Testis (tissue), 3 donors: ENCODE measurements around the gene CCDC112. TPM values are rescaled to one million over a fixed set of nuclear protein-coding genes. Genes with fewer than 3 reads are reported as not detected.
A peak's percentile ranks its signal among the peaks of the same experiment; 100 is the strongest.

Source experiments
- DNase-seq: peaks from one replicate; pipeline ENCODE4 v3.0.0-alpha.2; 2019
- H3K27ac ChIP-seq, 2 donors: fragments of 200-600 bp; sonication (generic); one replicate each; pipeline ENCODE4 v1.5.1; 2019
- H3K27me3 ChIP-seq: fragments of 200-600 bp; sonication (generic); one replicate; pipeline ENCODE4 v1.5.1; 2019
- H3K36me3 ChIP-seq: fragments of 200-600 bp; sonication (generic); one replicate; pipeline ENCODE4 v1.5.1; 2017; ENCODE audit warnings: low read depth; ENCODE audit errors: missing control alignments
- H3K4me1 ChIP-seq: fragments of 200-600 bp; sonication (generic); one replicate; pipeline ENCODE4 v1.5.1; 2019
- H3K4me3 ChIP-seq, 2 donors: fragments of 200-600 bp; sonication (generic); one replicate each; pipeline ENCODE4 v1.5.1; 2017 to 2019
- H3K9me3 ChIP-seq: fragments of 200-600 bp; sonication (generic); one replicate; pipeline ENCODE4 v1.5.1; 2017
- POLR2A ChIP-seq: fragments of 450-650 bp; IDR thresholded peaks from one replicate; pipeline ENCODE4 v1.6.1; 2017; ENCODE audit warnings: antibody characterized with exemption, mild to moderate bottlenecking, moderate library complexity
- WGBS, 2 donors: methylation state at CpG; one replicate each; pipeline ENCODE4 v1.1.5; 2018; 5-methylcytosine and 5-hydroxymethylcytosine counted together
- intact Hi-C: fragments of 100-400 bp; cut with DNase I; formaldehyde crosslinking; loops from one replicate; pipeline ENCODE4 v1.15.1; 2023; ENCODE audit warnings: low total_unique reads
- polyA plus RNA-seq: library from polyadenylated mRNA; stranded (reverse); fragments of 350-450 nt; fragmentation: Illumina TruSeq; extraction: RNeasy Lipid Tissue Mini Kit (QIAGEN cat#74804); gene quantifications from one replicate; pipeline ENCODE4 v1.2.3, GENCODE V29; 2014; ENCODE audit warnings: low read depth, low replicate concordance; ENCODE audit not compliant: insufficient read depth
- total RNA-seq, 2 donors: library from RNA; depleted of rRNA; stranded (reverse); fragments of >200 nt; gene quantifications; one replicate each; pipeline ENCODE4 v1.2.3, GENCODE V29; 2016
- TF ChIP-seq, protein P1 (sequence below), 3 experiments: fragments of 450-650 bp in 2 of 3; fragments of 200-600 bp in 1 of 3; sonication (generic) in 1 of 3; IDR thresholded peaks; one replicate each; pipeline ENCODE4 v1.5.1; 2016 to 2019; ENCODE audit warnings: antibody characterized with exemption in 3 of 3, mild to moderate bottlenecking in 2 of 3, moderate library complexity in 1 of 3

CCDC112 gene
- total and polyA plus RNA-seq, 3 donors from 2014 or later: 15.3 to 30.9 (median 20.4) TPM

GRCh38 chr5:115309751-115310370, 13.4 kb upstream of the CCDC112 start:
- WGBS, 2 donors: 33 to 34% methylated on average over 1 of the region's 1 CpG
- no peak overlapping the region for H3K27ac ChIP-seq

GRCh38 chr5:115308815-115309214, 12.4 kb upstream of the CCDC112 start:
- Histone ChIP-seq H3K9me3 (no peaks in the 10 kb centered on the region), H3K36me3 (no peaks in the 10 kb centered on the region), H3K4me3 (no peak overlapping the region), H3K27me3 (no peaks in the 10 kb centered on the region), H3K27ac (no peak overlapping the region), H3K4me1 (no peaks in the 10 kb centered on the region)
- TF ChIP-seq, protein P1, sequence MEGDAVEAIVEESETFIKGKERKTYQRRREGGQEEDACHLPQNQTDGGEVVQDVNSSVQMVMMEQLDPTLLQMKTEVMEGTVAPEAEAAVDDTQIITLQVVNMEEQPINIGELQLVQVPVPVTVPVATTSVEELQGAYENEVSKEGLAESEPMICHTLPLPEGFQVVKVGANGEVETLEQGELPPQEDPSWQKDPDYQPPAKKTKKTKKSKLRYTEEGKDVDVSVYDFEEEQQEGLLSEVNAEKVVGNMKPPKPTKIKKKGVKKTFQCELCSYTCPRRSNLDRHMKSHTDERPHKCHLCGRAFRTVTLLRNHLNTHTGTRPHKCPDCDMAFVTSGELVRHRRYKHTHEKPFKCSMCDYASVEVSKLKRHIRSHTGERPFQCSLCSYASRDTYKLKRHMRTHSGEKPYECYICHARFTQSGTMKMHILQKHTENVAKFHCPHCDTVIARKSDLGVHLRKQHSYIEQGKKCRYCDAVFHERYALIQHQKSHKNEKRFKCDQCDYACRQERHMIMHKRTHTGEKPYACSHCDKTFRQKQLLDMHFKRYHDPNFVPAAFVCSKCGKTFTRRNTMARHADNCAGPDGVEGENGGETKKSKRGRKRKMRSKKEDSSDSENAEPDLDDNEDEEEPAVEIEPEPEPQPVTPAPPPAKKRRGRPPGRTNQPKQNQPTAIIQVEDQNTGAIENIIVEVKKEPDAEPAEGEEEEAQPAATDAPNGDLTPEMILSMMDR (IDR thresholded peaks at IDR 0.05): no peak
- TF ChIP-seq POLR2A: no peak
- intact Hi-C loops: loop anchor here (5.0 kb wide), 1 partner anchor 278 kb away; no protein-coding TSS in a partner anchor
- no peak for DNase-seq

More at GRCh38 chr5:115309751-115310370, 13.4 kb upstream of the CCDC112 start:
- TF ChIP-seq, protein P1 (IDR thresholded peaks at IDR 0.05): peak; percentile 35 to 68 (median 50)
- TF ChIP-seq POLR2A: no peak
- intact Hi-C loops: loop anchor here (5.0 kb wide), 1 partner anchor 277 kb away; no protein-coding TSS in a partner anchor
- H3K4me1 ChIP-seq: no peaks in the 10 kb centered on the region
- no peaks in the 10 kb centered on the region for H3K36me3 ChIP-seq
- H3K4me3 ChIP-seq: no peak overlapping the region
- H3K9me3 ChIP-seq: no peaks in the 10 kb centered on the region
- DNase-seq: no peak
- no peaks in the 10 kb centered on the region for H3K27me3 ChIP-seq

DNA sequence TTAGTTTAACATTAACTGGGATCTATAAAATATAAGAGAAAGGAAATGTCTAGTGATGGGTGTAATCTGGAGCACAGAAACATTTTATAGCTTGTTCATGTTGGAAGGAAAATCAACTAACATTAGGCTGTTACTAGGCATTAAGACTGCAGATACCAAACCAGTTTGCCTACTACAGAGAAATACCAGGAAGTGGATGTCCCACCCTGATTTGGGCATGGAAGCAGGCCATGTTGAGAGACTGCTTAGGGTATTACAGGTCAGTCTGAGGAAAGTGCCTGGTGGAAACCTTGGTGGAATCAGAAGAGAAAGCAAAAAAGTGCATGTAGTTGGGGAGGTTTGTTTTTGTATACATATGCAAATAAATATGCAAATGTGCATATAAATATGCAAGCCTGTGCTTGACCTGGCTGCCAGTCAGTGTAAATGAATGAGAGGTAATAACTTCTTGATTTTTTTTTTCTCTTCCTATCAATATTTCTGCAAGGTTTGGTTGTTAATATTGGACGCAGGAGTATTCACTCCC, 9.6 kb upstream of the CCDC112 start:
- no peaks in the 10 kb centered on the region for H3K36me3 ChIP-seq

DNA sequence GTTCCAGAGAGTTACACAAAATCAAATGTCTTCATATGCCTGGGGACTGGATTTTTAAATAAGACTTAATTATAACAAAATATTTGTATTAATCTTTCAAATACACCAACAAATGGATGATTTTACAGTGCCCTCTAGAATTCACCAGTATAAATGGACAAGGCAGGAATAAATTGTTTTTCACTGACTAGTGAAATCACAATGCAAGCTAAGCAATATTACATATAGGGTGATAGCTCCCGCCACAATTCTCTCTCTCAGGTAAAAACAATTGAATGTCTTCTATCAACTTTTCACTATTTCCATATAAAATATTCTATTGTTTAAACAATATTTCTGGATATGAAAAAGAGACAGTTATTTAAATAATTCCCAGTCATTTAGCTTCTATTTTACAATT, 8.0 kb upstream of the CCDC112 start:
- TF ChIP-seq POLR2A: no peak
- TF ChIP-seq, protein P1 (IDR thresholded peaks at IDR 0.05): no peak
- Histone ChIP-seq H3K27ac (no peak overlapping the region), H3K4me3 (no peak overlapping the region), H3K4me1 (no peaks in the 10 kb centered on the region), H3K27me3 (no peaks in the 10 kb centered on the region), H3K36me3 (no peaks in the 10 kb centered on the region), H3K9me3 (no peaks in the 10 kb centered on the region)
- DNase-seq: no peak
- intact Hi-C loops: no loop called here
- 96 to 97% methylated on average over 1 of the region's 1 CpG for WGBS, 2 donors

More for the DNA sequence above, 9.6 kb upstream of the CCDC112 start:
- intact Hi-C loops: loop anchor here (5.0 kb wide), 1 partner anchor 281 kb away; no protein-coding TSS in a partner anchor
- Histone ChIP-seq H3K4me1 (no peaks in the 10 kb centered on the region), H3K27me3 (no peaks in the 10 kb centered on the region), H3K27ac (no peak overlapping the region), H3K9me3 (no peaks in the 10 kb centered on the region), H3K4me3 (no peak overlapping the region)
- no peak for DNase-seq
- WGBS, 2 donors: 87 to 89% methylated on average over 1 of the region's 1 CpG
- TF ChIP-seq POLR2A: no peak
- TF ChIP-seq, protein P1 (IDR thresholded peaks at IDR 0.05): no peak

- no peak for DNase-seq
- intact Hi-C loops: no loop called here
- H3K27ac ChIP-seq: no peak overlapping the region
- peaks cover 3% of the 10 kb centered on the region for H3K4me1 ChIP-seq
- no peak overlapping the region for H3K4me3 ChIP-seq
- H3K36me3 ChIP-seq: no peaks in the 10 kb centered on the region
- no peaks in the 10 kb centered on the region for H3K27me3 ChIP-seq
- WGBS, 2 donors: 10 to 36% methylated on average over 1 of the region's 1 CpG
- TF ChIP-seq, protein P1 (IDR thresholded peaks at IDR 0.05): no peak
- TF ChIP-seq POLR2A: no peak
- H3K9me3 ChIP-seq: no peaks in the 10 kb centered on the region
Observed at GRCh38 chr5:115298811-115299210, 2.4 kb upstream of the CCDC112 start.
